ENCODE results near the gene GREM2.

GREM2 gene

GRCh38 chr1:240609527-240610060 lies 2.4 kb downstream of the GREM2 start:
- DNase-seq, result no peak

- peak in 1 of 2 donors; percentile 42 for DNase-seq
Observed at GRCh38 chr1:240608707-240609106, 3.2 kb downstream of the GREM2 start.

GRCh38 chr1:240607006-240607405 lies 4.9 kb downstream of the GREM2 start:
- no peak for DNase-seq

- DNase-seq, result no peak
Observed at GRCh38 chr1:240602189-240602588, 9.8 kb downstream of the GREM2 start.

- no peak for DNase-seq
Observed at GRCh38 chr1:240599830-240600229, 12.1 kb downstream of the GREM2 start.

DNA sequence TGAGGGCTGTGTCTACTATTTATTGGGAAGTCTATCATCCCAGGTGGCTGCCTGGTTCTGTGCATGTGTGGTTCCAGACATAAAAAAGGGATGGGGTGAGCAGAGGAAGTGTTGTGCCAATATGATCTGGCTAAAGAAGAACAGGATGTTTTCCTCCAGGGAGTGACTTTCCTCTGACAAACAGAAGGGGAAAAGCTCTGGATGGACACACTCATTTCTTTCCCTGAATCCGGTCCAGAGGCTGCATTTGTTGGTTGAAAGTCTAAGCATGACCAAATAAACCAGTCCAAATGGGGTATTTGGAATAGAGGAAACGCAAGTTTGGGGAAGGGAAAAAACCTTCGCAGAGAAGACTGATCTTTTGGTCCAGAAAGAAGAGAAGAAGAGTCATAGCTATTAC lies 12.7 kb downstream of the GREM2 start:
- no peak for DNase-seq

DNA sequence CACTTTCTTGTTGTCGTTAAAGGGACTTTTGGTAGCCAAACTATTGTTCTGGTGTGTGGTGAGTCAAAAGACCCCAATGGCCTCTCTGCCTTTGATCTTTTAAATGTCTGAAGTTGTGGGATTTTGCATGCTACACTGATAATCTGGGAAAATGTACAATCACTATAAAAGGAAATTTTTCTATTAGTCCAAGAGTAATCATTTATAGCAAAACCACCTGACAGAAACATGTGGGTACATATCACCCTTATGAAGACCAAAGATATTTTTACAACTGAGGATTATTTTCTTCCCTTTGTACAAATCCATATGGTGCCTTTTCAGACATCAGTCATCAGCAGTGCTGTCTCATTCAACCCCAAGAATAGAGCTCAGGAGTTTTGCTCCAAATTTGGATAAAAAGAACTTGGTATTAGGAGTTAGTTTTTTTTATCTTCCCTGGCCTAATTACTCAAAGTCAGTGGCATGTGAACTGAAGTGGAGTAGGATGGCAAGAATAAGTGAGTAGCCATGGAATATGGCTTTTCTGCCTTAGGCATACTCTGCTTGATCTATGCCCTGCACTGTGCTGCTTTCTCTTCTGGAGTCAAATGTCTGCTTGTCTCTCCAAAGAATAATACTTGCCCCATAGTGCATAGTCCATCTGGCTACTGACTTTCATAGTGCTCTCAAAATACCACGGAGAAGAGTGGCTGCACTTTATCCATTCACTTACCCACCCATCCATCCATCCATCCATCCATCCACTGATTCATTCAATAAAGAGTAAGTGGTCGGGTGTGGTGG lies 13.5 kb downstream of the GREM2 start:
- no peak for DNase-seq

- DNase-seq, result no peak
Observed at GRCh38 chr1:240597153-240597745, 14.7 kb downstream of the GREM2 start.

GRCh38 chr1:240595476-240595875 lies 16.5 kb downstream of the GREM2 start:
- DNase-seq, result no peak

DNA sequence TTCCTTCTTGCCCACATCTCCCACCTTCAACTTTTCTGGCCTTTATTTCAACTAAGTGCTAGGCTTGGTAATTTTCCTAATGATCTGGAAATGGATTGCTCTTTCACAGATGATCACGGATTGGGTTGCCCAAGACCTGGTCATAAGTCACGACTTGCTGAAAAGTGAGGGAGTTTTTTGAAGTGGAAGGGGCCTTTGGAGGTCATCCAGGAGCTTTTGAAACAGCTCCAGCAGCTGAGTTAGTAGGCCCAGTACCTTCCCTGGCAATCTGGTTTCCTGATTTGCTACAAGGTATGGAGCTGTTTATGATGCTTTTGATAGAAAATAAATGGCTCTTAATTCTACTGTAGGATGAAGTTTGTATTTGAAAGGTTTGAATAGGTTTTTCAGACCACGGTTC lies 20.4 kb downstream of the GREM2 start:
- DNase-seq, result no peak

- no peak for DNase-seq
Observed at GRCh38 chr1:240591078-240591477, 20.9 kb downstream of the GREM2 start.

DNA sequence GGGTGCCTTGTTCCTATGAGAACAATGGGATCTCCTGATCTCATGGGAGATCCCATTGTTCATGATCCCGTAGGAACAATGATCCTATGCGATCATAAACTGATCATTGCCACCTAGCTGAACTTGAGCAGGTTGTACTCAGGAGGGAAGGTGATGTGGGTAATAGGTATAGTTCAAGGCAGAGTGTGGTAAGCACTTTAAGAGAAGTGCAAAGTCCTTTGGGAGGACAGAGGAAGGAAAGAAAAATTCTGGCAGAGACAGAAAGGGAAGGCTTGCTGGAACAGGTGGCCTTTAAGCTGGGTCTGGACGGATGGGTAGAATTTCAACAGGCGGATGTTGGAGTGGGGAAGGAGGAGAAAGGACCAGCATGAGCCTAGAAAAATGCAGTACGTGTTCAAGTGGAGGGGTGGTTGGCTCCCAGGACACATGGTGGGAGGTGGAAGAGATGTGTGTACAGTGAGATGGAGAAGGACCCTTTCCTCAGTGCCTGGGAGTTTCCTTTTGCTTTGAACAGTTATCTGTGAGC lies 22.3 kb downstream of the GREM2 start:
- no peak for DNase-seq

DNA sequence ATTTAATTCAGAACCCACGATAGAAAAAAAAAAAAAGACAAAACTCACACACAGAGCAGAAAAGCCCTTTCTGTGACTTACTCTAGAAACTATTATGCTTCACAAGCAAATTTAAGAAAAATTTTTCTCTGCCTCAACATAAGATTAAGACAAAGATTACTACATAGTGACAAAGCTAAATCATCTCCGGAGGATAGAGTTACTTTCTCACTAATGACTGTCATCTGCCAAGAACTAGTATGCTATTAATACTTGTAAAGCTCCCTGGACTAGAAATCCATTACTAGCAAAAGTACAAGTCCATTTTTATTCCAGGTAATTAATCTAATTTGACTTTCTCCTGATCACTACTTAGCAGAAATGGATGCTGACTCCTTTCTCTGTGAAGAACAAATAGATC lies 25.9 kb downstream of the GREM2 start:
- DNase-seq, result no peak

DNA sequence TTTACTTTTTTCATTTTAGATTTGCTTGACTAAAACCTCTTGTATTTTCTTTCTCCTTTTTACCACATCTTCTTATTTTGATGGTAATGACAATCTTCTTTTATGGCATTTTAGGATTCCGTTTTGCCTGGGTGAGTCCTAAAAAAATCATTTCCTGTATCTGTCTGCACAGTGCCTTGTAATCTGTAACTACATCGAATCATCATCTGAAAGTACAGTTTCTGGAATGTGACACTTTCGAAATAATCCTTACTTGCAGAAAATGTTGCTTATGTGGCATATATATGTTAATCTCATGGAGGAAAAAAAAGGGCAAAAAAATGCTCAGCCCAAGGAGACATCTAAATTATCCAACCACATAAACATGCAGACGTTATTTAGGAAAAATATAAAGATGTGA lies 29.0 kb downstream of the GREM2 start:
- no peak for DNase-seq

DNA sequence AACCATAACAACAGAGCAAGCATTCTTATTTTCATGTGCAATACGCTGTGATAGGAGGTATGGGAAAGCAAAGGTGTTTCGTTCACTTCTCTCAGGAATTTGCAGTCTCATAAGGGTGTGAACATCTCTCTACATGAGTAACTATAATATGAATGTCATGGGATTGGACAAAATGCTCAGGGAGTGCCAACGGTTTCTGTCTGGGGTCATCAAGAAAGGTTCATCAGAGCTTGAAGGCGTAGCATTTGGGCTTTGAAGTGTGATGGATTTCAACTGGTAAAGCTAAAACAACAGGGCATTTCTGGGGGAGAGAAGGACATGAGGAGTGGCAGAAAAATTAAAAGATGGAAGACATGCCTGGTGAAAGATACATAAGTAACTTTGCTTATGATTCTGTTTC lies 32.4 kb downstream of the GREM2 start:
- DNase-seq, result no peak

- no peak for DNase-seq
Observed at GRCh38 chr1:240577095-240577494, 34.9 kb downstream of the GREM2 start.

DNA sequence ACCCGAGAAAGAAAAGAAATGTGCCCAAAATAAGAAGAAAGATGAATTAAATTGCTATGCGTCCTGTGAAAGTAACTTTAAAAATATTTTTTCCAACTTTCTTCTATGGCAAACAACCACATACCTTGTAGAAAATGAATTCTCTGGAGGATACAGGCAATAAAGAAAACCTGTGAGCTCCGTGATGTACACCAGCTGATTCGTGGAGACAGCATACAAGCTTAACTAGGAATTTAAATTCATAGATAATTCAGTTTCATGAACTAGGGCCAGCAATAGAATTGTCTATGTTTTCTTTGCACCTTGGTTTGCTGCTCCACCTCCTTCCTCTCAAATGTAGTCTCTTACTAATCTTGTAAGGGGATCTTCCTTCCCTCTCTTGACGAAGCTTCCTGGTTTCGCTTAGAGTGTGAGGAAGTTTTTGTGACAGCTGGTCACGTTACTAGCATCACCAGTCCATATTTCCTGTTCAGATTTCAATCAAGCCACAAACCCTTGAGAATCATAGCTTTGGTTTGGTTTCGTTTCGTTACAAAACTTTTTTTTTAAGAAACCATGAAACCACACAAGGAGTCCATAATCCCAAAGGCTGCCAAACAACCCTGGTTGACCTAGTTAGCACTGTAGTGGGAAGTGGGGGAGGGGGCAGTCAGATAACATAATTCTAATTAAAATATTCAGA lies 35.8 kb downstream of the GREM2 start:
- DNase-seq, result peak; percentile 47 to 84

DNA sequence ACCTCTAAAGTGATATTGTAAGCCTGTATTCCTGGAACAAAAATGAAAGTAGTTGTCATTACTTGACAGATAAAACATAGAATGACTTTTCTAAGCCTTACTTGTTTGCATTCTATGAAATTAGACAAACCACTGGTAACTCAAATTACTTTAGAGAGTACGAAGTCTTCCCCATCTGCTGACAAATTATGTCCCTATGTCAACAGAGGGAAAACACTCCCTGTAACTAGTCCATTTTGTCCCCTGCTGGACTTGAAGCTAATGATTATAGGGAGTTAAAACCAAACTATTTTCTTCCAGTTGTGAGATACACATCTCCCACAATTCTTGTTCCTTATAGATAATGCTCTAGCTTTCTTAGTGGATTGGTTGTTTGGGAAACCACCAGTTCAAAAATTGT lies 39.6 kb downstream of the GREM2 start:
- DNase-seq, result no peak

- DNase-seq, result no peak
Observed at GRCh38 chr1:240571782-240572181, 40.2 kb downstream of the GREM2 start.

DNA sequence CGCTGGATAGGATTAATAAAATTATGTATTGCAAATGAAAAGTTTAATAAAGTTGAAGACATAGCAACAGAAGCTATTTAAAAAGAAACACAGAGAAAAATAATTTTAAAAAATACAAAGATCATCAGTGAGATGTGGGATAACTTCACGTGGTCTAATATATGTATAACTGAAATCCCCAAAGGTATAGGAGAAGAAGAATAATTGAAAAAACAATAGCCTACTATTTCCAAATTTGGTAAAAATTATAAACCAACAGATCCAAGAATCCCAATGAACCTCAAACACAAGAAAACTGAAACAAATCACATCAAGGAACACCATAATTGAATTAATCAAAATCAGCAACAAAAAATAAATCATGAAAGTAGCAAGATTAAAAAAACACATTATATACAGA lies 44.9 kb downstream of the GREM2 start:
- DNase-seq, result no peak

GRCh38 chr1:240562779-240563178 lies 49.2 kb downstream of the GREM2 start:
- no peak for DNase-seq

- no peak for DNase-seq
Observed at GRCh38 chr1:240562111-240562590, 49.8 kb downstream of the GREM2 start.

- no peak for DNase-seq
Observed at GRCh38 chr1:240559781-240560180, 52.2 kb downstream of the GREM2 start.

DNA sequence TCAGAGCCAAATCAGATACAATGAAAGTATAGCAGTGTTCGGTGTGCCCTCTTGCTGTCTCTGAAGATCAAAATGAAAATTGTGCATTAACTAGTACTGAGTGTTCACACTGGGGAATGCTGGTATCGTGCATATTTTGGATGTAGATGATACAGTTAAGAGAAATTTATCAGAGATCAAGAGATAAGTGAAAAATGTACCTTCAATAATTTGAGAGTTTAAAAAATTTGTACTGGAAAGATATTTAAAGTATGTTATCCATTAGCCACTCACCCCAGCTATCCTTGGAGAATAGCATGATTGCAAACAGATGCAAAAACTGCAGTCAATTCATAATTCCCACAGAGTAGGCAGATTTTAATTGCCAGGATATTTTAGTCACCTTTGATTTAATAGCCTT lies 56.4 kb downstream of the GREM2 start:
- no peak for DNase-seq
